Astrocyte (in vitro differentiated cells and primary cell): ENCODE data around the gene FOXL3. TPM values are rescaled to one million over a fixed set of nuclear protein-coding genes. Genes with fewer than 3 reads are reported as not detected.

Source experiments
- DNase-seq: peaks from one replicate; pipeline ENCODE4 v3.0.0-alpha.2; 2010; ENCODE audit warnings: low read depth
- FAIRE-seq: peaks from 2 replicates; lab custom pipeline; 2011; peaks lifted over from hg19 to GRCh38; lab: Jason Lieb, UNC
- H2AFZ ChIP-seq: 2 replicates; pipeline ENCODE4 v1.6.0; 2012; ENCODE audit warnings: low read depth, low read length, inconsistent platforms
- H3K27ac ChIP-seq: 2 replicates; pipeline ENCODE4 v1.5.1; 2011; ENCODE audit warnings: low read depth, low read length, inconsistent platforms
- H3K27me3 ChIP-seq: 2 replicates; pipeline ENCODE4 v1.6.0; 2011; ENCODE audit warnings: low read length, inconsistent platforms; ENCODE audit not compliant: insufficient read depth
- H3K36me3 ChIP-seq: 2 replicates; pipeline ENCODE4 v1.5.1; 2011; ENCODE audit warnings: low read length, inconsistent platforms; ENCODE audit not compliant: insufficient read depth
- H3K4me1 ChIP-seq: 2 replicates; pipeline ENCODE4 v1.5.1; 2011; ENCODE audit warnings: low read length, inconsistent platforms; ENCODE audit not compliant: insufficient read depth
- H3K4me2 ChIP-seq: 2 replicates; pipeline ENCODE4 v1.6.0; 2012; ENCODE audit warnings: low read length, inconsistent platforms
- H3K4me3 ChIP-seq: 2 replicates; pipeline ENCODE4 v1.5.1; 2011; ENCODE audit warnings: low read depth, mild to moderate bottlenecking, low read length, inconsistent platforms; ENCODE audit not compliant: insufficient read depth
- H3K79me2 ChIP-seq: 2 replicates; pipeline ENCODE4 v1.6.0; 2012; ENCODE audit warnings: mild to moderate bottlenecking, low read length, inconsistent platforms; ENCODE audit not compliant: insufficient read depth
- H3K9ac ChIP-seq: 2 replicates; pipeline ENCODE4 v1.6.0; 2012; ENCODE audit warnings: mild to moderate bottlenecking, low read length, inconsistent platforms
- H3K9me3 ChIP-seq: 2 replicates; pipeline ENCODE4 v1.5.1; 2012; ENCODE audit warnings: low read depth, mild to moderate bottlenecking, low read length, inconsistent platforms; ENCODE audit not compliant: insufficient read depth
- H4K20me1 ChIP-seq: 2 replicates; pipeline ENCODE4 v1.6.0; 2012; ENCODE audit warnings: low read length, inconsistent platforms; ENCODE audit not compliant: insufficient read depth
- H3K27ac Mint-ChIP-seq: one replicate; pipeline ENCODE4 v1.8.0; 2021; ENCODE audit warnings: mild to moderate bottlenecking, mixed read lengths; ENCODE audit not compliant: unreplicated experiment
- H3K27me3 Mint-ChIP-seq: one replicate; pipeline ENCODE4 v1.8.0; 2021; ENCODE audit warnings: low read depth, mixed read lengths; ENCODE audit not compliant: unreplicated experiment
- H3K36me3 Mint-ChIP-seq: one replicate; pipeline ENCODE4 v1.8.0; 2021; ENCODE audit warnings: low read depth, mixed read lengths; ENCODE audit not compliant: unreplicated experiment
- H3K4me1 Mint-ChIP-seq: one replicate; pipeline ENCODE4 v1.8.0; 2021; ENCODE audit warnings: low read depth, mixed read lengths; ENCODE audit not compliant: unreplicated experiment
- H3K4me3 Mint-ChIP-seq: one replicate; pipeline ENCODE4 v1.8.0; 2021; ENCODE audit warnings: mild to moderate bottlenecking, moderate library complexity, mixed read lengths; ENCODE audit not compliant: unreplicated experiment
- H3K9me3 Mint-ChIP-seq: one replicate; pipeline ENCODE4 v1.8.0; 2021; ENCODE audit warnings: mild to moderate bottlenecking, mixed read lengths; ENCODE audit not compliant: unreplicated experiment
- EZH2 ChIP-seq: IDR thresholded peaks from 2 replicates; pipeline ENCODE4 v1.6.1; 2012; ENCODE audit warnings: mild to moderate bottlenecking, low read length, inconsistent platforms; ENCODE audit not compliant: insufficient read depth
- total RNA-seq: library from RNA; stranded (reverse); gene quantifications from 2 replicates; pipeline ENCODE4 v1.2.1, GENCODE V29; 2021
- TF ChIP-seq, protein P1 (sequence below): IDR thresholded peaks from 2 replicates; pipeline ENCODE4 v1.5.1; 2011; ENCODE audit warnings: low read depth, mild to moderate bottlenecking, inconsistent platforms, low read length, moderate library complexity; ENCODE audit not compliant: insufficient read depth

The FOXL3 gene
- total RNA-seq, 1 donor from 2014 or later: not detected

DNA sequence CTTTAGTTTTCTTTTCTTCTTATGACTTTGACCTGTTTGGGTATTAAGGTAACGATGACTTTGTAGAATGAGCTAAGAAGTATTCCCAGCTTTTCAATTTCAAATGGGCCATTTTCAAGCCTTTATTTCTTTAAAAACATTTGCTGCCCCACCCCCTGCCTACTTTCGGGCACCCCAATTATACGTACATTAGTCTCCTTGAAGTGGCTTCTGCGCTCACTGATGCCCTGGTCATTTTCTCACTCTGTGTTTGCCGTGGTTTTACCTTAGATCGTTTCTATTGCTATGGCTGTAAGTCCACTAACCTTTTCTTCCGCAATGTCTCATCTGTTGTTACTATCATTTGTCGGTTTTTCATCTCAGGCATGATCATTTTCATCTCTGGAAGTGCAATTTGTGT lies 24.9 kb downstream of the FOXL3 start:
- no peak overlapping the region for H3K4me3 ChIP-seq
- Mint-ChIP-seq H3K4me3 (no peak overlapping the region), H3K36me3 (peaks cover 1% of the 10 kb centered on the region), H3K27me3 (peaks cover 59% of the 10 kb centered on the region), H3K27ac (no peak overlapping the region), H3K9me3 (peaks cover 7% of the 10 kb centered on the region), H3K4me1 (no peaks in the 10 kb centered on the region)
- DNase-seq (no peak), FAIRE-seq (no peak)
- H4K20me1 ChIP-seq: no peaks in the 10 kb centered on the region
- TF ChIP-seq, protein P1, sequence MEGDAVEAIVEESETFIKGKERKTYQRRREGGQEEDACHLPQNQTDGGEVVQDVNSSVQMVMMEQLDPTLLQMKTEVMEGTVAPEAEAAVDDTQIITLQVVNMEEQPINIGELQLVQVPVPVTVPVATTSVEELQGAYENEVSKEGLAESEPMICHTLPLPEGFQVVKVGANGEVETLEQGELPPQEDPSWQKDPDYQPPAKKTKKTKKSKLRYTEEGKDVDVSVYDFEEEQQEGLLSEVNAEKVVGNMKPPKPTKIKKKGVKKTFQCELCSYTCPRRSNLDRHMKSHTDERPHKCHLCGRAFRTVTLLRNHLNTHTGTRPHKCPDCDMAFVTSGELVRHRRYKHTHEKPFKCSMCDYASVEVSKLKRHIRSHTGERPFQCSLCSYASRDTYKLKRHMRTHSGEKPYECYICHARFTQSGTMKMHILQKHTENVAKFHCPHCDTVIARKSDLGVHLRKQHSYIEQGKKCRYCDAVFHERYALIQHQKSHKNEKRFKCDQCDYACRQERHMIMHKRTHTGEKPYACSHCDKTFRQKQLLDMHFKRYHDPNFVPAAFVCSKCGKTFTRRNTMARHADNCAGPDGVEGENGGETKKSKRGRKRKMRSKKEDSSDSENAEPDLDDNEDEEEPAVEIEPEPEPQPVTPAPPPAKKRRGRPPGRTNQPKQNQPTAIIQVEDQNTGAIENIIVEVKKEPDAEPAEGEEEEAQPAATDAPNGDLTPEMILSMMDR: no peak
- no peak for TF ChIP-seq EZH2
- H3K9ac ChIP-seq: no peak overlapping the region
- H3K27ac ChIP-seq: no peak overlapping the region
- H3K27me3 ChIP-seq: peaks cover 43% of the 10 kb centered on the region
- no peaks in the 10 kb centered on the region for H3K4me1 ChIP-seq
- no peak overlapping the region for H3K4me2 ChIP-seq
- H3K9me3 ChIP-seq: no peaks in the 10 kb centered on the region
- H3K79me2 ChIP-seq: no peaks in the 10 kb centered on the region
- H2AFZ ChIP-seq: no peak overlapping the region
- H3K36me3 ChIP-seq: no peaks in the 10 kb centered on the region

DNA sequence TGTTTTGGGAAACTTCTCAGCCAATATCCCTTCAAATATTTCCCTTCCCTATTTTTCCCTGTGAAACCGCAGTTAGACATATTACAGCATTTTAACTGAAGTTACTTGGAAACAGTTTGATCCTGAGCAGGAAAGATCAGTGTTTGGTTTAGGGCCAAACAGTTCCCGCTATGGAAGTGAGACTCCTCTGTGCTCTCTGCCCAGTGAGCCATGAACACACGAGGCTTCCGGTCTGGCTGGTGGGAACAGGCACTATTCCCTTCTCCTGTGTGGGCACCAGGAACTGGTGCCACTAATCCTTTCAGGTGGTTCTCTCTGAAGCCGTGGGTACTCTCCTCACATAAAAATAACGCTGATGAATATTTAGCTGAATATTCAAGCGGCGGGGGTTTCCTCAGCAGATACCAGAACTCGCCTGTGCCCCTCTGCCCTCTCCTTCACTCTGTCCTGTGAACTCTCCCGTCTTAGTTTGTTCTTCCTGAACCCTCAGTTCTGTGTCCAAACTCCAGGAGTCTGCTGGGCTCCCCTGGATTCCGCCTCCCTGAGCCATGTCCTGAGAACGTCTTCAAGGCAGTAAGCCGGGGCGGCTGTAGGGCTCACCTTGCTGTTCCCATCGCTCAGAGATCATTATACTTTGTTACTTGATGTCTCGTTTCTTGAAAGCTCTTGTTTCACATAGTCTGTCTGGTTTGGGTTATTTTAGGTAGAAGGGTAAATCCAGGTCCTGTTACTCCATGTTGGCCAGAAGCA lies 25.7 kb downstream of the FOXL3 start:
- no peaks in the 10 kb centered on the region for H3K9me3 ChIP-seq
- no peak overlapping the region for H3K27ac Mint-ChIP-seq
- H2AFZ ChIP-seq: no peak overlapping the region
- no peaks in the 10 kb centered on the region for H3K79me2 ChIP-seq
- no peak overlapping the region for H3K4me3 ChIP-seq
- no peaks in the 10 kb centered on the region for H3K4me1 Mint-ChIP-seq
- H3K36me3 ChIP-seq: no peaks in the 10 kb centered on the region
- no peak overlapping the region for H3K4me2 ChIP-seq
- peaks cover 7% of the 10 kb centered on the region for H3K9me3 Mint-ChIP-seq
- no peaks in the 10 kb centered on the region for H4K20me1 ChIP-seq
- peaks cover 67% of the 10 kb centered on the region for H3K27me3 Mint-ChIP-seq
- no peak overlapping the region for H3K27ac ChIP-seq
- peaks cover 50% of the 10 kb centered on the region for H3K27me3 ChIP-seq
- no peaks in the 10 kb centered on the region for H3K4me1 ChIP-seq
- no peak overlapping the region for H3K4me3 Mint-ChIP-seq
- no peak for DNase-seq
- H3K9ac ChIP-seq: no peak overlapping the region
- TF ChIP-seq EZH2: no peak
- TF ChIP-seq, protein P1: no peak
- FAIRE-seq: no peak
- peaks cover 1% of the 10 kb centered on the region for H3K36me3 Mint-ChIP-seq
